GM23338 (cell line): ENCODE results near the gene GJB5.

Experiments used
- EZH2 ChIP-seq: fragments of 200-600 bp; sonication (generic); IDR thresholded peaks from one replicate; pipeline ENCODE4 v1.8.0; 2017; ENCODE audit warnings: antibody characterized with exemption, mild to moderate bottlenecking, low read depth; ENCODE audit not compliant: unreplicated experiment
- POLR2AphosphoS5 ChIP-seq: IDR thresholded peaks from 2 replicates; pipeline ENCODE4 v1.6.1; 2016; ENCODE audit warnings: antibody characterized with exemption, low read depth
- TF ChIP-seq, protein P1 (sequence below), 2 experiments: fragments of 200-600 bp in 1 of 2; sonication (generic) in 1 of 2; conservative IDR thresholded peaks; 2 replicates each; pipeline versions ENCODE4 v1.5.1 to v1.6.1; 2016 to 2017; ENCODE audit warnings: antibody characterized with exemption in 2 of 2, low read depth in 2 of 2, mild to moderate bottlenecking in 2 of 2, moderate library complexity in 1 of 2
- TF ChIP-seq, protein P2 (sequence below): IDR thresholded peaks from 2 replicates; pipeline ENCODE4 v1.6.1; 2016; ENCODE audit warnings: antibody characterized with exemption
- TF ChIP-seq, protein P3 (sequence below): IDR thresholded peaks from one replicate; pipeline ENCODE4 v1.6.1; 2018; ENCODE audit warnings: antibody characterized with exemption; ENCODE audit not compliant: unreplicated experiment

DNA sequence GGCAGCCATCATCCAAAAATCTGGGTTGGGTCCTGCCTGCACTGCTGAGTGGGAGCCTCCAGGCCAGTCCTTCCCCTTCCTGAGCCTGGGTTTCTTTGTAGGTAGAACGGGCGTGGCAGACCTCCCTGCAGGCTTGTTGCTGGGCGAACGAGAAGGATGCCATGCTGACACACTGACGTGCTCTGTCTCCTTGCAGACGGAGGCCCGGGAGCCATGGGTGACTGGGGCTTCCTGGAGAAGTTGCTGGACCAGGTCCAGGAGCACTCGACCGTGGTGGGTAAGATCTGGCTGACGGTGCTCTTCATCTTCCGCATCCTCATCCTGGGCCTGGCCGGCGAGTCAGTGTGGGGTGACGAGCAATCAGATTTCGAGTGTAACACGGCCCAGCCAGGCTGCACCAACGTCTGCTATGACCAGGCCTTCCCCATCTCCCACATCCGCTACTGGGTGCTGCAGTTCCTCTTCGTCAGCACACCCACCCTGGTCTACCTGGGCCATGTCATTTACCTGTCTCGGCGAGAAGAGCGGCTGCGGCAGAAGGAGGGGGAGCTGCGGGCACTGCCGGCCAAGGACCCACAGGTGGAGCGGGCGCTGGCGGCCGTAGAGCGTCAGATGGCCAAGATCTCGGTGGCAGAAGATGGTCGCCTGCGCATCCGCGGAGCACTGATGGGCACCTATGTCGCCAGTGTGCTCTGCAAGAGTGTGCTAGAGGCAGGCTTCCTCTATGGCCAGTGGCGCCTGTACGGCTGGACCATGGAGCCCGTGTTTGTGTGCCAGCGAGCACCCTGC is 39.3 kb downstream of the GJB5 start:
- TF ChIP-seq POLR2AphosphoS5 (no peak), EZH2 (no peak)
- TF ChIP-seq, protein P1, sequence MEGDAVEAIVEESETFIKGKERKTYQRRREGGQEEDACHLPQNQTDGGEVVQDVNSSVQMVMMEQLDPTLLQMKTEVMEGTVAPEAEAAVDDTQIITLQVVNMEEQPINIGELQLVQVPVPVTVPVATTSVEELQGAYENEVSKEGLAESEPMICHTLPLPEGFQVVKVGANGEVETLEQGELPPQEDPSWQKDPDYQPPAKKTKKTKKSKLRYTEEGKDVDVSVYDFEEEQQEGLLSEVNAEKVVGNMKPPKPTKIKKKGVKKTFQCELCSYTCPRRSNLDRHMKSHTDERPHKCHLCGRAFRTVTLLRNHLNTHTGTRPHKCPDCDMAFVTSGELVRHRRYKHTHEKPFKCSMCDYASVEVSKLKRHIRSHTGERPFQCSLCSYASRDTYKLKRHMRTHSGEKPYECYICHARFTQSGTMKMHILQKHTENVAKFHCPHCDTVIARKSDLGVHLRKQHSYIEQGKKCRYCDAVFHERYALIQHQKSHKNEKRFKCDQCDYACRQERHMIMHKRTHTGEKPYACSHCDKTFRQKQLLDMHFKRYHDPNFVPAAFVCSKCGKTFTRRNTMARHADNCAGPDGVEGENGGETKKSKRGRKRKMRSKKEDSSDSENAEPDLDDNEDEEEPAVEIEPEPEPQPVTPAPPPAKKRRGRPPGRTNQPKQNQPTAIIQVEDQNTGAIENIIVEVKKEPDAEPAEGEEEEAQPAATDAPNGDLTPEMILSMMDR (conservative IDR thresholded peaks at IDR 0.05; ENCODE audit: low read depth in 2 of 2) = no peak
- TF ChIP-seq, protein P2, sequence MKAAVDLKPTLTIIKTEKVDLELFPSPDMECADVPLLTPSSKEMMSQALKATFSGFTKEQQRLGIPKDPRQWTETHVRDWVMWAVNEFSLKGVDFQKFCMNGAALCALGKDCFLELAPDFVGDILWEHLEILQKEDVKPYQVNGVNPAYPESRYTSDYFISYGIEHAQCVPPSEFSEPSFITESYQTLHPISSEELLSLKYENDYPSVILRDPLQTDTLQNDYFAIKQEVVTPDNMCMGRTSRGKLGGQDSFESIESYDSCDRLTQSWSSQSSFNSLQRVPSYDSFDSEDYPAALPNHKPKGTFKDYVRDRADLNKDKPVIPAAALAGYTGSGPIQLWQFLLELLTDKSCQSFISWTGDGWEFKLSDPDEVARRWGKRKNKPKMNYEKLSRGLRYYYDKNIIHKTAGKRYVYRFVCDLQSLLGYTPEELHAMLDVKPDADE = no peak
- TF ChIP-seq, protein P3, sequence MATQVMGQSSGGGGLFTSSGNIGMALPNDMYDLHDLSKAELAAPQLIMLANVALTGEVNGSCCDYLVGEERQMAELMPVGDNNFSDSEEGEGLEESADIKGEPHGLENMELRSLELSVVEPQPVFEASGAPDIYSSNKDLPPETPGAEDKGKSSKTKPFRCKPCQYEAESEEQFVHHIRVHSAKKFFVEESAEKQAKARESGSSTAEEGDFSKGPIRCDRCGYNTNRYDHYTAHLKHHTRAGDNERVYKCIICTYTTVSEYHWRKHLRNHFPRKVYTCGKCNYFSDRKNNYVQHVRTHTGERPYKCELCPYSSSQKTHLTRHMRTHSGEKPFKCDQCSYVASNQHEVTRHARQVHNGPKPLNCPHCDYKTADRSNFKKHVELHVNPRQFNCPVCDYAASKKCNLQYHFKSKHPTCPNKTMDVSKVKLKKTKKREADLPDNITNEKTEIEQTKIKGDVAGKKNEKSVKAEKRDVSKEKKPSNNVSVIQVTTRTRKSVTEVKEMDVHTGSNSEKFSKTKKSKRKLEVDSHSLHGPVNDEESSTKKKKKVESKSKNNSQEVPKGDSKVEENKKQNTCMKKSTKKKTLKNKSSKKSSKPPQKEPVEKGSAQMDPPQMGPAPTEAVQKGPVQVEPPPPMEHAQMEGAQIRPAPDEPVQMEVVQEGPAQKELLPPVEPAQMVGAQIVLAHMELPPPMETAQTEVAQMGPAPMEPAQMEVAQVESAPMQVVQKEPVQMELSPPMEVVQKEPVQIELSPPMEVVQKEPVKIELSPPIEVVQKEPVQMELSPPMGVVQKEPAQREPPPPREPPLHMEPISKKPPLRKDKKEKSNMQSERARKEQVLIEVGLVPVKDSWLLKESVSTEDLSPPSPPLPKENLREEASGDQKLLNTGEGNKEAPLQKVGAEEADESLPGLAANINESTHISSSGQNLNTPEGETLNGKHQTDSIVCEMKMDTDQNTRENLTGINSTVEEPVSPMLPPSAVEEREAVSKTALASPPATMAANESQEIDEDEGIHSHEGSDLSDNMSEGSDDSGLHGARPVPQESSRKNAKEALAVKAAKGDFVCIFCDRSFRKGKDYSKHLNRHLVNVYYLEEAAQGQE = no peak
